ENCODE data around the gene FMNL1.

FMNL1 gene

DNA sequence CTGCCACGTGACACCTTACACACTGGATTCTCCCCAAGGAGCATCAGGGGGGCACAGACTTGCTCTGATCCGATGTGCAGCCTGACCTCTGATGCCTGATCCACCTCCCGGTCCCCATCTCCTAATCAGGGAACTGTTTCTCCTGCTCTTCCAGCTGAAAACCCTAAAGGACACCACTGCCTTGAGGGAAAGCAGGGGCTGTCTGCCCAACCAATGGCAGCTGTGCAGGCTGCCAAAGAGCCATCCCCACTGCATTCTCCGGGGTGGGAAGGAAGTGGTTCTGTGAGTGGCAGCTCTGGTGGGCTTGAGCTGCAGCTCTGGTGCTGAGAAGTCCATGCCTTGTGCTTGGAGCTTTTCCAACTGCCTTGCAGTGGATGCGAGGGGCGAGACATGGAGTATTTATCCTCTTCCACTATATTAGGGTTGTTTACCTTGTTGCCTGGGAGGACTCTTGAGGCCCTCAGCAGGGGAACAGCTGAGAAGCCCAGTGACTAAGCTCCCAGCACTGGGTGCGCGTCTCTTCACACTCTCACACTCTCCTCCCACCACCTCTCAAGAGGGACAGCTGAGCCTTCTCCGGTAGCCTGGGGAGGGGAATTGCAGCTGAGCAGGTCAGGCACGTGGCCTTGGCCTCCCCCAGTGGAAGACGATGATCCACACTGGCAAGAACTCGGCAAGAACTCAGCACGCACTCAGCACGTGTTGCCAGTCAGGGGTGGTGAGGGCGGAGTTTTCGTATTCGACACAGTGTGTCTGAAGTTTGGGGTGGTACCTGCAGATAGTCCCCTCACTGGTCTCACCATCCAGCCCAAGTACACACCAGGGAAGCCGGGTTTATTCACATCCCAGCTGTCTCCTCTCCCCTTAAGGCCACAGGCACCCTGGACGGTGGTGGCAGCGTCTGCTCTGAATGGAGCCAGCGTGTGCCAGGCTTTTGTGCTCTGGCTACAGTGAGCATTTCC is 61.3 kb downstream of the FMNL1 start:
- no peak for DNase-seq (ENCODE audit: low read depth)

- no peak for DNase-seq (ENCODE audit: low read depth)
These were observed 62.0 kb downstream of the FMNL1 start for GRCh38 chr17:45283711-45284110.

- DNase-seq (ENCODE audit: low read depth), result no peak
These were observed 62.8 kb downstream of the FMNL1 start for GRCh38 chr17:45284176-45285140.

- no peak for DNase-seq (ENCODE audit: low read depth)
These were observed 64.6 kb downstream of the FMNL1 start for GRCh38 chr17:45286286-45286685.

DNA sequence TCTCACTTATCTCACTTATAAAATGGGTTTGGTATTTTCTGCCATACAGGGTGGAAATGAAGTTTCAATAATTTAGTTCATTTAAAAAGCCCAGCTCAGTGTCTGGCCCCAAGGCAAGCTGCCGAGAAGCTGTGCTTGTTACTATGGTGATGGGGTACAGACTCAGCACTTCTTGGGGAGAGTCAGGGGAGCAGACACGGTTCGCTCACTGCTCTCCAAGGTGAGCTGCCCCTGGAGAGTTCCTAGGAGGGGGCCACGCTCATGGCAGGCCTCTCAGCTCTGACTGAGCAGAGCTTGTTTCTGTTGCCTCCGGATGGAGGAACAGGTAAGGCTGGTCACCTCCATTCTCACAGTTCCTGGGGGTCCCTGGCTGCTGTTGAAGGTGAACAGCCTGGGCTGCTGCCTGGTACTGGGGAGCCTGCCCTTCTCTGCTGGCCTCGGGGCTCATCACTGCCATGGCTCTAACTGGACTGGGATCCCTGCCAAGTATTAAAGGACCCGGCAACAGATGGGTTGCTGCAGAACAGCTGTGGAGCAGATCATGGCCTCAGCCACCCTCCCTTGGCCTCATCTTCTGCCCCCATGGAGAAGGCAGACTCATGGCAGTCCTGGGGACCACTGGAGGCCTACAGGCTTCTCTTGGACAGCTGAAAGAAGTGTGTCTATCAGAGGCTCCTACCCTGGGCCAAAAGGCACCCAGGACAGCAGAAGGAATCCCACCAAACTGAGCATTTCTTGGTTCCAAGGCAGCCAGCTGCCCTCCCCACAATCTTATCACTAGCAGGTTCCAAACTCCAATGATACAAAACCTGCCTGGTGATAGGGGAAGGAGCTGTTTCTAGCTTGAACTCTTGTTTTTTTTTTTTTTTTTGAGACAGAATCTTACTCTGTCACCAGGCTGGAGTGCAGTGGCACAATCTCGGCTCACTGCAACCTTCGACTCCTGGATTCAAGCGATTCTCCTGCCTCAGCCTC is 66.1 kb downstream of the FMNL1 start:
- DNase-seq (ENCODE audit: low read depth), result no peak

DNA sequence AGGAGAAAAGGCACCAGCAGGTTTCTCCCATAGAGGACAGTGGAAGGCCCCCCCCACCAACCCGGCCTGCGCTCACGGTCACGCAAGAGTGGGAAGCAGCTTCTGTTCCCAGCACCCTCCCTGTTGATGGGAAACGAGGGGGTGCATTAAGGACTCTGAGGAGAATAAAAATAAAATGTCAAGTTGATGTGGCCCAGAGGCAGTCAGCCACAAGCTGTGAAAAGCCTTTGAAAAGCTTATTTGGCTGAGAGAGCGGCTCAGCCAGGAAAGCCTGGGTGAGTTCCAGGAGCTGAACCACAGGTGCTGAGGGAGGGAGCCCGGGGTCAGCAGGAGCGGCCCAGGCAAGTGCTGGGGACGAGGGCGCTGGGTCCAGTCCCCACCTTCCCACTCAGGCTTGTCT is 67.1 kb downstream of the FMNL1 start:
- no peak for DNase-seq (ENCODE audit: low read depth)

DNA sequence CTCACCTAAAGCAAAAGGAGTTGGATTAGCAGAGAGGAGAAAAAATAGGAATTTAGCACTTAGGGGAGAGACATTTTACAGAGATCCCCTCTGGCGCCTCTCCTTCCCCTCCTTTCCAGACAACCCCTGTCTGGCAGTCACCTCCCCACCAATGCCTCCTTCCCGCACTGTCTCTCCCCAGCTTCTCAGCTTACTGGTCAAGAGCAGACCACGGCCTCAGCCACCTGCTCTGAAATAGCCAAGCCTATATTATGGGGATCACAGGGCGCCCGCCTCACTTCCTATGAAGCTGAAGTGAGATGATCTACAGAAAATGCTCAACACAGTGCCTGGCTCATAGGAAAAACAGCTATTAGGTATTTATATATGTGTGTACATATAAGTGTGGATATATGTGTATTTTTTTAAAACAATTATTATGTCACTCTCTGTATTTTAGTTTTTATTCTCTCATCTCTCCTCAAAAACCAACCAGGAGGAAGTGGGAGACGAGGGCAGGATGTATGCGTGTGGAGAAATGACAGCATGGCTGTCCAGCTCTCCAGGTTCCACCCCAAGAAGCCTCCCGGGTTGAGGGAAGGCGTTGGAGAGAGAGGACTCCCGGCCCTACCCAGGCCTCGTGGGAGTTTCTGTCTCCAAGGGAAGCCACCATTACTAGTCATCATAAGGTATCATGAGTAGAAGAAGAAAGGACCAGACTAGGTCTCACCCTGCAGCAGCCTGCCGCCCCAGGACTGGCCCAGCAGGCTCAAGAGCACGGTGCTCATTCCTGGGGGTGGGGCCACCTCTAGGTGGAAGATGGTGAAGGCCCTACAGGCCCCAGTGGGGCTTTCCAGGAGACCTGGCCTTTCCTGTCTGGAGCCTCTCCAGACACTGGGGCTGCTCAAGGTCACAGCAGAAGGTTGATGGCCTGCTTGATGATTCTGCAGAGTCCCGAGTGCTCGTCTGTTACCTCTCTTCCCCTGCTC is 67.9 kb downstream of the FMNL1 start:
- no peak for DNase-seq (ENCODE audit: low read depth)

DNA sequence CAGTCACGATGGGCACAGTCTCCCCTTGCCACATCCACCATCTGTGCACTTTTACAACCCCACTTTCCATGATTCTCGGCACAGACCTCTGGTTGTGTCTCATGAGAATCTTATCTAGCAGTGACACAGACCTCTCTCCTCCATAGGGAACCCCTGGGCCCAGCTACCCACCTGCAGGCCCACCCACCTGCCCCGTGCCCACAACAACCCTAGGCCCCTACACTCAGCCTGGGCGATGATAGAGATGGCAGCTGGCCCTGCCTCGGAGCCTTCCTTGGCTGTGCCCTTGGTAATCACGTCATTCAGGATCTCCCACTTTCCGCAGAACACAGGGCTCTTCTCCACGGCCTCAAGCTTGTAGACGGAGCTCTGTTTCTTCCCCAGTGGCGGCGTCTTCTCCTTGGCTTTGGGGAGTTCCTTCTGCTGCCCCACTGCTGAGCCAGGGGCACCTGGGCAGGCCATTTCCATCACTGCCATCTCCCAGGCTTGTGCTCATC is 68.6 kb downstream of the FMNL1 start:
- DNase-seq (ENCODE audit: low read depth), result no peak

GRCh38 chr17:45291171-45291805 is 69.6 kb downstream of the FMNL1 start:
- no peak for DNase-seq (ENCODE audit: low read depth)

- no peak for DNase-seq (ENCODE audit: low read depth)
These were observed 71.2 kb downstream of the FMNL1 start for GRCh38 chr17:45292696-45293412.

DNA sequence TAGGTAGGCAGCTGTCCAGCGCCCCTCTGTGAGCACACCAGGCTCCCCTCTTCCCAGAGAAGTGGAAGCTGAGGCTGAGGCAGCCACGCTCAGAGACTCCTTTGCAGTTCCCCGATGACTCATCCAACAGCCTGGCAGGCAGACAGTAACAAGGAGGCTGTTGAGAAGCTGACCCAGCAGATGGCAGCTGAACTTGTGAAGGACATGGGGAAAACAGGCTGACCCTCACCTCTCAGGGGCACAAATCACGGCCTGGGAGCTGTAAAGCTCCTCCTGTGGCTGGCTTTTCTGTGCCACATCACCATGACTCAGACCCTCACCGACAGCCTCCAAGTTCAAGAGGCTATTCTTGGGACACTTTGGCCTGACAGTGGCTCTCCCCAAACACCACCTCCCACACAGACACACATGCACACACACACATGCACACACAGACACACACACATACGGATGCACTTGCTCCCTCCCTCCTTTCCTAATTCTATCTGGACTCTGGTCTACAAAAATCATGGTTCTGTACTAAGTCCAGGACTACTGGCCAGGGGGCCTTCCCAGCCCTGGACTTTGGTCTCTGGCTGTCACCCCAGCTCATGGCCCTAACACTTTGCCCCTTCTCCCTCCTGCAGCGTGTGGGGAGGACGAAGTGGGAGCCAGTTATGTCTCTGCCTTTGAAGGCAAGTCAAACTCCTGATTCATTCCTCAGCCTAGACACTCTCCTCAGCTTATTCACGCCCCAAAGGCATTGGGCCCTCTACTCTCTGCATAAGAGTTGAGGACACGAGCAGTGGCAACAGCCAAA is 71.9 kb downstream of the FMNL1 start:
- peak; percentile 89 for DNase-seq (ENCODE audit: low read depth)

DNA sequence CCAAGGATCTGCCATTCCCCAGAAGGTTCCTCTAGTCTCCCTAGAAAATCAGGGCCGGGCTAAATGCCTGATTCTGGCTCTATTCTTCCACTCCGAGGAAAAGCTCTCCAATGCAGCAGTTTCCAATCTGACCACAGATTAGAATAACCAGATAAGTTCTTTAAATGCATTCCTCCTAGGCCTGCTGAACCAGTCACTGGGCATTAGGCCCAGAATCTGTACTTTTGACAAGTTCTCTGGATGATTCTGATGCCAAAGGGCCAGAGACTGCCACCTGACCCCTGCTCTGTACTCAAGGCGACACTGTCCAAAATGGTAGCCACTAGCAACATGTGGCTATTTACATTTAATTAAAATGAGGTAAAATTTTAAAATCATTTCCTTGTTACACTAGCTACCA is 72.8 kb downstream of the FMNL1 start:
- DNase-seq (ENCODE audit: low read depth), result peak; percentile 72

GRCh38 chr17:45296003-45296832 is 74.5 kb downstream of the FMNL1 start:
- DNase-seq (ENCODE audit: low read depth), result no peak

DNA sequence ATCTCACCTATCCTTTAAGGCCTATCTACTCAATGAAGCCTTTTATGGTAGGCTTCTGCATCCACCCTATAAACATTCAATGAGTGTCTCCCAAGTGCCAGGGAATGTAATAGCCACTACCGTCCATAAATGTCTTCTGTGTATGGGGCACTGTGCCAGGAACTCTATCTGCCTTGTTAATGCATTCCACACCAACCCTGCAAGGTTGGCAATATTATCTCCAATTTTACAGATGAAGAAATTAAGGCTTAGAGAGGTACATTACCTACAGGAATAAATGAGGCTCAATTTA is 75.1 kb downstream of the FMNL1 start:
- no peak for DNase-seq (ENCODE audit: low read depth)

All from HS-27A (cell line).